Stimulated activated CD4-positive, alpha-beta T cell treated with anti-CD3 and anti-CD28 coated beads, TNF-alpha, amount 100 ng/mL, for 4 hours (primary cell): ENCODE data around the gene CXCR3.

Source experiments
- DNase-seq, 3 experiments: peaks; one replicate each; pipeline ENCODE4 v3.0.0-alpha.2; 2020; ENCODE audit warnings: low read depth in 3 of 3

Gene CXCR3

DNA sequence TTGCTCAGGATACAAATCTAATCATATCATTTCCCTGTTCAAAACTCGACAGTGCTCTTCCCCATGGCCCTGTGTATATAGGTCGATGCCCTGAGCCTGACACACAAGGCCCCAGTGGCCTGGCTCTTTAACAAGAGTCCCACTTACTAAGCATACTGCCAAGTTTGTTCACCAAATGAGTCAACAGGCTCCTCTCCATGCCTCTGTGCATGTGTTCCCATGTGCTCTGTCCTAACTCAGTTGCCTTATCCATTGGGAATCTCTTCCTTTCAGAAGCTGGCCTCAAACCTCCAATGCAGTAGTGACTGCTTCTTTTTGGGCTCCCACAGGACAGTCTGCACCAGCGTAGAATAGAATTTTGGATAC lies 18.9 kb upstream of the CXCR3 start:
- no peak for DNase-seq

DNA sequence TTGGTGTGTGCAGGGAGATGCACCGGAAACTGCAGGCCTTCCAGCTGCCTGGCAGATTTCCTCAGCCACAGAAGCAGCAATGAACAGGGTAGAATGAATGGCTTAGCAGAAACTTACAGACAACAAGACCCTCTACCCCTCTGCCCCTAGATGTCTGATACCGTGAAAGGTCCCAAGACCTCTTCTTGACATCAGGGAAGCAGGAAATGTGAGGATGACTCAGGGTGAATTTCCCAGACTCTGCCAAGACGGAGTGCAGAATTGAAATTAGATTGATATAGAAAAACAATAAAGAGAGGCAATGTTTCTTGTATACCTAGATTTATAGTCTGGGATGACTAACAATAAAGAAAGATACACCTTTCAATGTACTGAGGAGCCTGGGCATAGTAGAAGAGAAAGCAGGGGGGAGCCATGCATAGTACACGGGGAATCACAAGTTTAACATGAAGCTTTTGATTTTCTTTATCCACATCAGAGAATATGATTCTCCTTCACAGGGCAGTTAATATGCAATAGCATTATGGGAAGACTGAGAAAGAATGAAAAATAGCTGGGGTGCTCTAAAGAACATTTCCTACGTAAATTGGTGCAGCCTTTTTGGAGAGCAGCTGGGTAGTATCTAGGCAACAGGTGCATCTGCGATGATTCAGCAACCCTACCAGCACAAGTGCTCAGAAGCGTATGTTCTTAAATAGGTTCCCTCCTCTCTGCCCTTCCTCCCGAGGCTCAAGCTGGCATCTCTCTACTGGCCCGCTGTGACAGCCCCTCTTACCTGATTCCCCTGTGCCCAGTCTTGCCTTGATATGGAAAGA lies 18.3 kb upstream of the CXCR3 start:
- DNase-seq: no peak

DNA sequence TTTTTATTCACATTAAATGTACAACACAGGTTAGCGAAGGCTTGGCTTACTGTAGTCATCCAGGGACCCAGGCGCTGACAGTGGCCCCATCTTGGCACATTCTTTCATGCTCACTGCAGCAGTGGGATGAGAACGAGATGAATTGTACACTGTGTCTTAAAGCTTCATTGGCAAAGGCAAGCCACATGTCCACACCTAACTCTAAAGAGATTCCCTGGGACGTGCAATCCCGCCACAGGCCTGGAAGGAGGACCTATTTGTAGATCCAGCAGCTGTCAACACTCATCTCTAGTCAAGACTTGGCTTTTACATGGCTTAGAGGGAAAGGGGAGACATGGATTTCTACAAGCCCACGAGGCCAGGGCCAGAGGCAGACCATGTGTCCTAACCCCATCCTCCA lies 16.1 kb upstream of the CXCR3 start:
- DNase-seq: no peak

DNA sequence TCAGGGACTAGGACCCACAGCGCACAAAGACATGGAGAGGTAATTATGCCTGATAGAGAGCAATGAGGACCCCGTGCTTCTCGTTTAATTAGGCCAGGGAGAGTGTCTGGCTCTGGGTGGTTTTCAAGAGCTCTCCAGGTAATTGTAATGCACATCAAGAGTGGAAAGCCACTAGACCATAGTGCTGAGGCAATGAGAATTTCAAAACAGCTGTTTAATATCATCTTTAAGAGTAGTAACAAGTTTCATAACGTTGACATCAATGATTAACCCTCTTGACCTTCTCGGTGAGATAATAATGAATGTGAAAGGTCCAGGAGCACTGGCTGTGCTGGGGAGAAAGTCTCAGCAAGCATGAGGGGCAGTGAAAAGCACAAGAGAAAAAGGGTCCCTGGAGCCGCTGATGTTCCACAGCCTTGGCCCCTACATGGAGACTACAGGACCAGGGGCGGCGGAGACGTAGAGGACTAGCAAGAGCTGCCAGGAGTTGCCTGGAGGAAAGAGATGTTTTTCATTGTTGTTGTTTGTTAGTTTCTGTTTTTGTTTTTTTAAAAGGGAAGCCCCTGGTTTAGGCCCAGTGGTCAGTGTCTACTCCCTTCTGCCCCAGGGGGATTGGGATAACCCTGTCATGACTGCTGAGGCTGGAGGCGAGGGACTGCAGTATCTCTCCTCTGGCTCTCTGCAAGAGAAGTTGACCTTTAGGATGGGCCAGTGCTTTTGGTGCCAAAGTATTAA lies 14.8 kb upstream of the CXCR3 start:
- no peak for DNase-seq

DNA sequence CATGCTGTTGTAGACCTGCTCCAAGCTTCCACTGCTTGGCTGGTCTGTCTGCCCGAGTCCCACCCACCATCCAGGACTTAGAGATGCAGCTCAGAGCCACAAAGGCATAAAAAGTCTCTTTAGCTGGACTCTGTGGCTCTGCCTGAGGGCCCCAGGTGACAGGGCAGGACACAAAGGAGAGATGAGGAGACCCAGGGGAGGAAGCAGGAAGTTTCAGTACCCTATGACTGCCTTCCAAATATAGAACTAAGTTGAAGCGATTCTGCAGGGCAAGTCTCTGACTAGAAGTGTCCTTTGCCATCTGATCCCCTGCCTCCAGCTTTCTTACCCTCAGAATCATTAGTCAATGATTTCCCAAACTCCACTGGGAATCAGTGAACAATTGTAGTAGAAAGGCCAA lies 11.2 kb upstream of the CXCR3 start:
- no peak for DNase-seq

DNA sequence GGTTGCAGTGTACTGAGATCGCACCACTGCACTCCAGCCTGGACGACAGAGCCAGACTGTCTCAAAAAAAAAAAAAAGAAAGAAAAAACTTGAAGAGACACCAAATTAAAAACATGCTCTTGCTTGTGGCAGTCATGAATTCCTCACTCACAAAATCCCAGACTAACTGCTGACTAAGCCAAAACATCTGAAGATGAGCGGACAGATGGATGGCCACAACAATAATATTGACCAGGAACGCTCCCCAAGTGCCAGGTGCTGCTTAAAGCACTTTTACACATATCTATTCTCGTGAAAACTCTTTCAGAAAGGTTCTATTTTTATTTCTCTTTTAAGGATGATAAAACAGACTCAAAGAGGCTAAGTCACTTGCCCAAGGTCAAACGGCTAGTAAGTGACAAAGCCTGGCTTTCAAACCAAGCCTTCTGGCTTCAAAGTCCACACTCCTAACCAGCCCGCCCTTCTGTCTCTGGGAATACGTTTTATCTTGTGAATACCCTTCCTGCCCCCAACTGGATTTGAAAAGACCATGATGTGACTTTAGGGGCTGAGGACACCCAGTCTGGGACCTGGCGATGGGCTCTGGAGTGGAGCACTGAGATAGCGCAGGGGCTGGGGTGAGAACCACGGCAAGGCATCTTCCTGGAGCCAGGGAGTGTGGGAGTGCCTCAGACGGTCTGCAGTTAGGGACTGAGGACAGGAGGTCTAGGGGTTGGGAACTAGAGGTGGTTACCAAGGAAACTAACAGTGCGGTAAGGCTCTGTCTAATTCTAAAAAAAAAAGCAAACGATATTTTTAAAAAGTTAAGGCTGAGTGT lies 9.5 kb upstream of the CXCR3 start:
- no peak for DNase-seq

DNA sequence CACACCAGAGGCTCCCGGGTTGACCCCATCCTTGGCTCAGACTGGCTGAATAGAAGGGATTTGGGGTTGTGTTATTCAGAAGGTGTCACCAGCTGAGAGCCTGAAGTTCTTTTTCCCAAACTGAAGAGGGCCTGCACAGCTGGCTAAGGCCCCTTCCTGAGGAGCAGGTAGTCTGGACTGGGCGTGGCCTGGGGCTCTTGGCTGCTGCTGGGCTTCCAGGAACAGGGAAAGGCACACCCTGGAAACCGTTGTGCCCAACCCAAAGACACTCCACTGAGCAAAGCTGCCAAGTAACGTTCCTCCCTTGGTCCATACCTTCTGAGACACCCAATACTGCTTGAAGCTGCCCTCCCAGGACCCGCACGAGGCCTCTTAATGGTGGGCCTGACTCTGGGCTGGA lies 8.3 kb upstream of the CXCR3 start:
- DNase-seq: no peak

DNA sequence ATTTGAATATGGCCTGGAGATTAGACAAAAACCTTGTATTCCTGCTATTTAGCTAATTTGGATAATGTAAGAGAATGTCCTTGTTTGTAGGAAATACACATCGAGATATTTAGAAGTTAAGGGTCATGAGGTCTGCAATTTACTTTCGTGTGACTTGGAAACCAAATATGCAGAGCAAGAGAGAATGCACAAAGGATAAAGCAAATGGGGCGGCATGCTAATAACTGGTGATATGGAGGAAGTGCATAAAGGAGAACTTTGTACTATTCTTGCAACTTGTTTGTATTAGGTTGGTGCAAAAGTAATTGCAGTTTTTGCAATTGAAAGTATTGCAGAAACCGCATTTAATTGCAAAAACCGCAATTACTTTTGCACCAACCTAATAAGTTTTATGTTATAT lies 7.2 kb upstream of the CXCR3 start:
- no peak for DNase-seq

DNA sequence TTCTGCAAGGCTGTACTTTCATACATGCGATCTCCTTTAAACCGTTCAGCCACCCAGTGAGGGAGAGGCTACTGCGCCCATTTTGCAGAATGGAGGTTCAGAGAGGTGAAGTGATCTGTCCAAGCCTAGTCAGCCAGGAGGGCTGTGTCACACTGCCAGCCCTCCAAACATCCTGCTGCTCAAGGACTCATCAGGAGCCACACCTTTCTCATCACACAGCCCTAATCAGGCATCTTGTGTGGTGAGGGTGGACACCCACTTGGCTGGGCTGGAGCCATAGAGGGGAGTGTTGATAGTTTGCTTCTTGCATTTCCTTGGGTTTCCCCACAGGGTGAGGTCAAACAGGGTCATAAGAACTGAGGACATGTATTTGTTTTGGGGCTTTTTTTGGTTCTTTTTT lies 5.4 kb upstream of the CXCR3 start:
- DNase-seq: no peak

DNA sequence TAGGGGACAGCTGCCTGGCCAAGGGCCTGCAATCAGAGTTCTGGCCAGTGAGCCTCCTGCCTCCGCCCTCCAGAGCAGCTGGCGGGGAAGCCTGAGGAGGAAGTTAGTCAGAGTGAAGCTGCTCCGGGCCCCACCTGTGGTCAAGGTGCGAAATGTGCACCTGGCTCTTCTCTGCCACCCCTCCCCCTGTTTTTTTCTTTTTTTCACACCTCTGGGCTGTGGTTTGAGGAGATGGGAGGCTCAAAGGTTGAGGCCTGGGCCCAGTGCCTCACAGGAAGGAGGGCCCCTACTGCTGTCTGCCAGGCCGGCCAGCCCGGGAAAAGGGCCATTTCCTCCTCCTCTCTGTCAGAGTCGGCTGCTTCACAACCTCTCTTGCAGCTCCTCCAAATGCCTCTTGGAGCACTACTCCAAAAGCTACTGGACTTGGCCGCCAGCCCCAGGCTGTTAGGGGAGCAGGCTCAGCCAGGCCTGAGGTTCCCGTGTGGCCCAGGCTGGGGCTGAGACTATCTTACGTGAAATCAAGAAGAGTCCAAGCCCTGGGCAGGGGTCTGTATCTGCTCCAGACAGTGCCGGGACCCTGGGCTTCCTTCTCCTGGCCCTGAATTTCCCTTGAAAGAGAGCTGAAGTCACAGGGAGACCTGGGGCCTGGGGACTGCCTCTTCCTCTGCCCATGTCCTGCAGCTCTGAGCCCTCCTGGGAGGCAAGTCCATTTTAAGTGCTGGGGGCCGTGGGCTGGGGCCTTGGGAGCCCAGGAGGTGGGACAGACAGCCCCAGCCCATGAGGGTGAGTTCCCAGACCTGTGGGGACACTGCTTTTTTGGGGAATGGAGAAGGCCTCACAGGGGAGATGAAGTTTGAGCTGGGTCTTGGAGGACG lies 4.5 kb upstream of the CXCR3 start:
- peak; percentile 13 to 29 (median 21) for DNase-seq

DNA sequence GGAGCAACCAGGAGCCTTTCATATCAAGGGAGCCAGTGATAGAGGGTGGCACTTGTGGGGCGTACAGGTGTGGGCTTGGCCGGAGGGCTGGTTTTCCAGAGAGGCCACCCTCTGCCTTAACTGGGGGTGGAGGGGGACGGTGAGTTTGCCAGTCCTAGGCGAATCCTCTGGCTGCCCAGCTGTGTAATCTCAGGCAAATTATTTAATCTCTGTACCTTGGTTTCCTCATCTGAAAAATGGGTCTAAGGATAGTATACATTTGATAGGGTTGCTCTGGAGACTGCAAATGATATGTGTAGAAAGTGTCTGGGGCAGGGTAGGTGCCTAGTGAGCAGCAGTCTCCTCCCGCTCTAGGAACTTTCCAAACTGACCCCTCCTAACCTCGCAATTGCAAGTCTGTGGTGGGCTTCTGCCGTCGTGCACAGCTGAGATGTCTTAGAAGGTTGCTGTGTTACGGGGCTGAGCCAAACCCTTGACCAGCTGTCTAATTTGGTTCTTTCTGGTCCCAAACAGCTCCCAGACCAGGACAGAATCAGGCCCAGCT lies 3.8 kb upstream of the CXCR3 start:
- no peak for DNase-seq

DNA sequence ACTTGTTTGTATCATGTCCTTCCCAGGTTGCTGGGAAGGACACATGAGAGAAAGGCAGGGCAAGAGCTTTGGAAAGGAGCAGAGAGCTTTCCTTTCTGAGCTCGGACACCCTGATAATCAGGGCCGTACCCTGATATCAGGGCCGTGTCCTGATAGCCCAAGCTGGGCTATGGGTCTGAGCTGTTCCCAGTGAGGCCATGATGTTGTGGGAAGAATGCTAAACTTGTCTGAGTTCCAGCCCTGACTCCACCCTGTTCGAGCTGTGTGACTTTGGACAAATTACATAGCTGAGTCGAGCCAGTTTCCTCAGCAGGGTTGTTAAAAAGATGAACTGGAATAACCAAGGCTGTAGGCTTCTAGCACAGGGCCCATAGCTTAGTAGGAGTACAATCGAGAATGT lies 3.3 kb upstream of the CXCR3 start:
- no peak for DNase-seq

DNA sequence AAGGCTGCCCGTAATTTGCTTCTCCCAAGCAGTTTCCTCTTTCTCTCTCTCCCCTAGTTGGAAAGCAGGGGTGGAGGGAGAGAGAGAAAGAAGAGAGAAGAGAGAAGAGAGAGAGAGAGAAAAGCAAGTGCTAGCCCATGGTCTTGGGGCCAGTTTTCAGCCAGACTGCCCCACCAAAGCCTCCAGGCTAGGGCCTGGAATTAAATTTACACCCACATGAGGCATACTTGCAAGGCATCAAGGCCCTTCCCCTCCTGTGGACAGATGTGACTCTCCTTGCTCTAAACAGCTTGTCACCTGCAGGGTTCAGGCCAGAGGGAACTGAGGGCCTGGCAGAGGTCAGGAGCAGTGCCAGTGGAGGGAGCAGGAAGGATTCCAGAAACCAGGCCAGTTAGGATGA lies 1.7 kb upstream of the CXCR3 start:
- DNase-seq: no peak

DNA sequence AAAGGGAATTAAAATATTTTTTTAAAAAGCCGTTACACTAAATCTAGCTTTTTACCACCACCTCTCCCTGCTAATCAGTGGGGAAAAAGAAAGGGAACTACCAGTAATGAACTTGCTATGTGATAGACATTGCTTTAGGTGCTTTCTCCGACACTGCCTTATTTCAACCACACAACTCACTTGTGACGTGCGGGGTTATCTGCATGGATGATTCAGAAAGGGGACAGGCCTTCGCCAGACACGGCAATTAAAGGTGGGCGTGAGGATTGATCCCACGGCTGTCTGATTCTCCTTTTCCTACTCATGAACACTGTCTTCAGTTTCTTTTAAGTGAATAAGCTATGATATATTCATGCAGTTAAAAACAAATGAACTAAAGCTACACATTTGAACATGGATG lies 882 bp upstream of the CXCR3 start:
- DNase-seq: peak in 2 of 3 experiments; percentile 43 to 52

DNA sequence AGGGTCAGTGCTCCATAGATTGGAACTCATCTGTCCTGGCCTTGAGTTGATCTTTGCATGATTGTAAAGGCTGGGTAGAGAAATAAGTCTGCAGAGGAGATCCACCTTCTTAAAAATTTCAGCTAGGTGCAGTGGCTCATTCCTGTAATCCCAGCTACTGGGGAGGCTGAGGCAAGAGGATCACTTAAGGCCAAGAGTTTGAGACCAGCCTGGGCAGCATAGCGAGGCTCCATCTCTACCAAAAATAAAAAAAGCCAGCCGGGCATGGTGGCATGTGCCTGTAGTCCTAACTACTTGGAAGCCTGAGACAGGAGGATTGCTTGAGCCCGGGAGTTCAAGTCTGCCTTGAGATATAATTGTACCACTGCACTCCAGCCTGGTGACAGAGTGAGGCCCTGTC lies 476 bp upstream of the CXCR3 start:
- no peak for DNase-seq

DNA sequence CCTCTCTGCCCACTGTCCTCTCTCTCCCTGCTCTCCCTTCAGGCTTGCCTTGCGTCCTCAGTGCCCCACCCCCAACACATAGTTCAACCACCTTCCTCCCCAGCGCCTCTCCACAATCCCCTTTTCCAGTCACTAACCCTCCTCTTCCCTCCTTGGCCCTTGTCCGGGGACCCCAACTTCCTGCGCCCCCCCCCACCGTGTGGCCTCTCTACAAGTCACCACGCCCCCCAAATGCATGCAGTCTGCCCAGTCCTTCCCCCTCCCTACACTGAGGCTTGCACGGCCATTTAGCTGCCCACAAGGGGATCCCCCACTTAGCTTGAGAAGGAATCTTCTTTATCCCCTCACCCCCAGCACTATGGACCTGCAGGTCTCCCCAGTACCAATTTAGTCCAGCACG lies 569 bp downstream of the CXCR3 start:
- DNase-seq: no peak

DNA sequence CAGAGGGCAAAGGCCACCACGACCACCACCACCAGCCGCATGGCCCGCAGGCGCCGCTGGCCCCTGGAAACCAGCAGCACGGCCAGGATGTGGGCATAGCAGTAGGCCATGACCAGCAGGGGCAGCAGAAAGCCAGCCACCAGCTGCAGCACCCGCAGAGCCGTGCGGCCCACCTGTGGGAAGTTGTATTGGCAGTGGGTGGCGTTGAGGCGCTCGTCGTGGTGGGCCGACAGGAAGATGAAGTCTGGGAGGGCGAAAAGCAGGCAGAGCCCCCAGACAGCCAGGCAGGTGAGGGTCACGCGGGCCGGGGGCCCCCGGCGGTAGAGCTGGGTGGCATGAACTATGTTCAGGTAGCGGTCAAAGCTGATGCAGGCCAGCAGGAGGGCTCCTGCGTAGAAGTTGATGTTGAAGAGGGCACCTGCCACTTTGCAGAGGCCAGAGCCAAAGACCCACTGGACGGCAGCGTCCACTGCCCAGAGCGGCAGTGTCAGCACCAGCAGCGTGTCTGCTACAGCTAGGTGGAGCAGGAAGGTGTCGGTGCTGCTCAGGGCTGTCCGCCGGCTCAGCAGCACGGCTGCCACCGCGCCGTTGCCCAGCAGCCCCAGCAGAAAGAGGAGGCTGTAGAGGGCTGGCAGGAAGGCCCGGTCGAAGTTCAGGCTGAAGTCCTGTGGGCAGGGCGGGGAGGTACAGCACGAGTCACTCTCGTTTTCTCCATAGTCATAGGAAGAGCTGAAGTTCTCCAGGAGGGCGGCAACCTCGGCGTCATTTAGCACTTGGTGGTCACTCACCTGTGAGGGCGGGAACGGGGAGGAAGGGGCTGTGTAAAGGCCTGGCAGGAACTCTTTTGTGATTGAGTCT lies 1.4 kb downstream of the CXCR3 start:
- no peak for DNase-seq

DNA sequence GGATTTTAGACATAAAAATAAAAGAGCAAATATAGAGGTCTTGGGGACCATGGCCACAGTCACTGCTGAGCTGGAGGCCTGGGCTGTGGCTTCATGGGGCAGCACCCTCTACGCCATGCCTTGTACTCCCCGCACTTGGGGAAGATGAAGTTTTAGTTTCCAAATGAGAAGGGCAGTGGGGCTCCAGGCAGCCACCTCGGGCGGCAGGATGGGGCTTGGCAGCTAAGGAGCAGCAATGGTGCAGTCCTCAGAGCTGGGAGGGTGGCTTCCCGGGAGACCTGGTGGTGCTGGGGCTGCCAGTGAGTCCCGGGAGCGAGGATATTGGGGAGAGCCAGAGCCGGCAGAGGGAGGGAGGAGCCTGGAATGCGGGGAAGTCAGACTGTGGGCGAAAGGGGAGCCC lies 2.4 kb downstream of the CXCR3 start:
- no peak for DNase-seq

DNA sequence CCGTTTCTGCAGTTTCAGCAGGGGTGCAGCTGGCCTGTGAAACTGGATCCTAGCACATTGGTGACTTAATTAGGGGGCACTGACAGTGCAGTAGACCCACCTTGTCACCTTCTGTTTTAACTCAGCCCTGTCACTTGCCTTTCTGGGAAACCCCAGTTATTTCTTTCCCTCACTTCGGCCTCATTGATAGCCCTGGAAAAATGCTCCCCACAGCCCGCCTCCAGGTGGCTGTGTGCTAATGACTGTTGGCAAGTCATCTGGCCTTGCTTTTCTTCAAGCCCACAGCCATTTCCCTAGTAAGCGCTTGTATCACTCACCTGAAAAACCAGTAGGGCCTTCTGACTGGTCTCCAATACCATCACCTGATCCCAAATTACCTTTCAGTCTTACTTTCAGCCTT lies 3.3 kb downstream of the CXCR3 start:
- DNase-seq: no peak

DNA sequence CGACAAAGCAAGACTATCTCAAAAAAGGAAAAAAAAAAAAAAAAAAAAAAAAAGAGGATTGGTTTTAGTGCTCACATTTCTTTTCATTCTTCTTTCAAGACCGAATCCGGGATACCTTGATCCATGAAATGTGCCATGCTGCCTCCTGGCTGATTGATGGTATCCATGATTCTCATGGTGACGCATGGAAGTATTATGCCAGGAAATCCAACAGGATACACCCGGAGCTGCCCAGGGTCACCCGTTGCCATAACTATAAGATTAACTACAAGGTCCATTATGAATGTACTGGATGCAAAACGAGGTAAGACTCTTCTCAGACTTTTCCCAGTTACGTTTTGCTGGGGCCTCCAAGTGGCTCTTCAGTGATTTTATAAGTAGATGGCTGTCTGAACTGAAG lies 6.1 kb downstream of the CXCR3 start:
- no peak for DNase-seq
